K562 (cell line): ENCODE measurements around the gene FOXI1. TPM values are rescaled to one million over a fixed set of nuclear protein-coding genes. Genes with fewer than 3 reads are reported as not detected.

ENCODE experiments used
- ATAC-seq: fragments of 200-7000 bp; cut with Tn5 transposase; 3 replicates; pipeline ENCODE4 v1.9.1; 2020; ENCODE audit warnings: moderate library complexity
- BruUV-seq: library from RNA; stranded (reverse); fragments of 400-500 nt; replicated peaks from 2 replicates; lab custom pipeline; 2021; lab: Mats Ljungman, UMichigan
- CTCF ChIA-PET: fragments of 300-600 bp; formaldehyde crosslinking; extraction: SDS; loops from one replicate; lab custom pipeline; 2021; ENCODE audit warnings: low intra/inter-chr PET ratio; lab: Yijun Ruan, JAX
- POLR2A ChIA-PET: fragments of 300-600, 350-650 bp; sonication (Branson Sonifier 250); formaldehyde crosslinking; extraction: SDS; loops from one replicate; lab custom pipeline; 2021; ENCODE audit warnings: antibody characterized with exemption, inconsistent platforms; lab: Yijun Ruan, JAX
- DNase-seq, 4 experiments: peaks; one replicate each; pipeline versions ENCODE4 v3.0.0 to v3.0.0-alpha.2; 2011 to 2018; ENCODE audit warnings: low spot score in 3 of 4, mixed read lengths in 3 of 4; ENCODE audit errors: extremely low read depth in 1 of 4
- FAIRE-seq: peaks from 2 replicates; lab custom pipeline; 2011; peaks lifted over from hg19 to GRCh38; lab: Jason Lieb, UNC
- H2AFZ ChIP-seq: 2 replicates; pipeline ENCODE4 v1.6.0; 2011; ENCODE audit warnings: low read depth, low read length, control low read depth, inconsistent platforms
- H3K27ac ChIP-seq: fragments of 200-600 bp; 3 replicates; pipeline ENCODE4 v1.8.0; 2011; ENCODE audit warnings: low read depth, mild to moderate bottlenecking, control low read depth, inconsistent platforms, low read length, moderate library complexity, mixed read lengths; ENCODE audit errors: extremely low read depth
- H3K27me3 ChIP-seq, 2 experiments: fragments of 300-600 bp in 1 of 2; 2 replicates in 1 of 2; 3 replicates in 1 of 2; pipeline versions ENCODE4 v1.6.0 to v1.8.0; 2011; ENCODE audit warnings: inconsistent platforms in 2 of 2, low read length in 2 of 2, mild to moderate bottlenecking in 1 of 2, mixed read lengths in 1 of 2, moderate library complexity in 1 of 2; ENCODE audit not compliant: control insufficient read depth in 2 of 2, insufficient read depth in 2 of 2
- H3K36me3 ChIP-seq: fragments of 300-600 bp; 3 replicates; pipeline ENCODE4 v1.8.0; 2011; ENCODE audit warnings: mild to moderate bottlenecking, low read length, inconsistent platforms; ENCODE audit not compliant: control insufficient read depth, insufficient read depth
- H3K4me1 ChIP-seq, 2 experiments: fragments of 200-600 bp in 1 of 2; replicated peaks in 1 of 2; 2 replicates in 1 of 2; 3 replicates in 1 of 2; pipeline versions ENCODE4 v1.5.1 to v1.8.0; 2011; ENCODE audit warnings: inconsistent platforms in 2 of 2, low read length in 2 of 2, mild to moderate bottlenecking in 1 of 2, mixed read lengths in 1 of 2, moderate library complexity in 1 of 2; ENCODE audit not compliant: control insufficient read depth in 2 of 2, insufficient read depth in 2 of 2
- H3K4me2 ChIP-seq: 2 replicates; pipeline ENCODE4 v1.6.1; 2011; ENCODE audit warnings: low read length, control low read depth, inconsistent platforms, mixed read lengths; ENCODE audit not compliant: insufficient read depth
- H3K4me3 ChIP-seq: fragments of 200-600 bp; sonication (generic), shearing (Covaris generic); 2 replicates; pipeline ENCODE4 v1.5.1; 2016; ENCODE audit warnings: control low read depth, inconsistent platforms
- H3K79me2 ChIP-seq: fragments of 200-600 bp; 3 replicates; pipeline ENCODE4 v1.8.0; 2011; ENCODE audit warnings: low read length, inconsistent platforms; ENCODE audit not compliant: control insufficient read depth, insufficient read depth
- H3K9ac ChIP-seq, 2 experiments: 2 replicates each; pipeline versions ENCODE4 v1.6.0 to v1.6.1; 2011; ENCODE audit warnings: low read depth in 2 of 2, low read length in 2 of 2, control low read depth in 1 of 2, inconsistent platforms in 1 of 2, mild to moderate bottlenecking in 1 of 2, mixed read lengths in 1 of 2; ENCODE audit not compliant: insufficient read depth in 1 of 2
- H3K9me1 ChIP-seq: one replicate; pipeline ENCODE4 v1.6.0; 2011; ENCODE audit warnings: inconsistent platforms, mild to moderate bottlenecking, low read length, moderate library complexity; ENCODE audit not compliant: control insufficient read depth, insufficient read depth
- H3K9me3 ChIP-seq: replicated peaks from 2 replicates; pipeline ENCODE4 v1.5.1; 2011; ENCODE audit warnings: low read depth, low read length, inconsistent platforms; ENCODE audit not compliant: control insufficient read depth, insufficient read depth
- H4K20me1 ChIP-seq: replicated peaks from 2 replicates; pipeline ENCODE4 v1.6.1; 2011; ENCODE audit warnings: low read length, inconsistent platforms, mixed read lengths; ENCODE audit not compliant: control insufficient read depth, insufficient read depth
- ATF2 ChIP-seq: sonication (generic); formaldehyde crosslinking; IDR thresholded peaks from 2 replicates; pipeline ENCODE4 v1.8.1; 2022; ENCODE audit warnings: missing genetic modification reagents
- BRCA1 ChIP-seq, 2 experiments: fragments of 450-650 bp in 1 of 2; sonication (generic) in 1 of 2; formaldehyde crosslinking in 1 of 2; IDR thresholded peaks; 2 replicates each; pipeline versions ENCODE4 v1.5.0 to v1.6.1; 2017 to 2020; ENCODE audit warnings: mild to moderate bottlenecking in 1 of 2, missing genetic modification reagents in 1 of 2
- CBX8 ChIP-seq: fragments of 200-600 bp; sonication (generic); IDR thresholded peaks from 2 replicates; pipeline ENCODE4 v1.6.1; 2012; ENCODE audit warnings: borderline replicate concordance, mixed run types, low read depth, mild to moderate bottlenecking, moderate library complexity, mixed read lengths, low read length, control low read depth, inconsistent platforms; ENCODE audit not compliant: poor library complexity, severe bottlenecking; ENCODE audit errors: extremely low read depth
- HSF4 ChIP-seq: fragments of 250-450 bp; sonication (Bioruptor Pico); IDR thresholded peaks from 2 replicates; pipeline ENCODE4 v2.1.2; 2022; ENCODE audit warnings: mild to moderate bottlenecking, moderate library complexity, borderline replicate concordance
- KLF6 ChIP-seq: fragments of 250-450 bp; sonication (Bioruptor Pico); IDR thresholded peaks from 2 replicates; pipeline ENCODE4 v1.4.0; 2020; ENCODE audit warnings: mild to moderate bottlenecking, moderate library complexity, borderline replicate concordance
- PKNOX1 ChIP-seq: fragments of 450-650 bp; IDR thresholded peaks from 2 replicates; pipeline ENCODE4 v1.6.1; 2016
- RBM25 ChIP-seq: fragments of 200-400 bp; formaldehyde crosslinking; IDR thresholded peaks from 2 replicates; pipeline ENCODE4 v1.6.1; 2018; ENCODE audit warnings: low read length, low read depth, moderate library complexity; ENCODE audit not compliant: severe bottlenecking
- SUPT5H ChIP-seq: fragments of 450-650 bp; IDR thresholded peaks from 2 replicates; pipeline ENCODE4 v1.6.1; 2016
- ZNF3 ChIP-seq: fragments of 250-450 bp; sonication (Bioruptor Pico); IDR thresholded peaks from 2 replicates; pipeline ENCODE4 v1.5.0; 2021; ENCODE audit warnings: mild to moderate bottlenecking, moderate library complexity
- ZNF311 ChIP-seq: fragments of 250-450 bp; sonication (Bioruptor Pico); IDR thresholded peaks from 2 replicates; pipeline ENCODE4 v1.4.0; 2020; ENCODE audit warnings: mild to moderate bottlenecking, moderate library complexity
- ZNF584 ChIP-seq: fragments of 200-800 bp; sonication (Bioruptor generic); IDR thresholded peaks from 2 replicates; pipeline ENCODE4 v1.6.1; 2016; ENCODE audit warnings: low read depth, mild to moderate bottlenecking, missing genetic modification characterization, missing compliant biosample characterization
- WGBS: fragments of 100-300 bp; shearing (Covaris generic); methylation state at CpG from one replicate; pipeline ENCODE4 v1.1.6; 2016; ENCODE audit warnings: low coverage, mixed read lengths; ENCODE audit not compliant: insufficient coverage; ENCODE audit errors: missing lambda C conversion rate; 5-methylcytosine and 5-hydroxymethylcytosine counted together
- in situ Hi-C: fragments of 300-500 bp; cut with MboI; formaldehyde crosslinking; loops from 4 replicates; pipeline ENCODE4 v1.15.0; 2018; ENCODE audit warnings: inconsistent platforms, mixed read lengths
- intact Hi-C: fragments of 100-400 bp; cut with micrococcal nuclease; formaldehyde crosslinking; loops from 2 replicates; pipeline ENCODE4 v1.14.2; 2022
- polyA plus RNA-seq, 8 experiments: library from polyadenylated mRNA; depleted of rRNA in 4 of 8; stranded (reverse) in 5 of 8; unstranded in 3 of 8; fragments of >200 nt; fragmentation: Nextera tagmentation in 2 of 8; fragmentation: Illumina TruSeq in 1 of 8; extraction: Ambion mirVana in 2 of 8; extraction: Trizol in 1 of 8; gene quantifications; 2 replicates each; pipeline versions ENCODE4 v1.2.1 to v1.2.3, GENCODE V29; 2011 to 2014; ENCODE audit warnings: inconsistent platforms in 1 of 8, missing spikeins in 1 of 8
- total RNA-seq, 7 experiments: library from RNA; depleted of rRNA in 6 of 7; stranded (reverse); fragments of >200 nt in 6 of 7; fragmentation: Illumina TruSeq in 2 of 7; extraction: Trizol in 2 of 7; gene quantifications; 2 replicates each; pipeline versions ENCODE4 v1.2.1 to v1.2.3, GENCODE V29; 2011 to 2021; ENCODE audit warnings: low replicate concordance in 1 of 7
- TF ChIP-seq, protein P1 (sequence below): fragments of 150-350 bp; conservative IDR thresholded peaks from 2 replicates; pipeline ENCODE4 v1.6.1; 2014; ENCODE audit warnings: low read length
- TF ChIP-seq, protein P2 (sequence below): fragments of 250-450 bp; sonication (Bioruptor Pico); IDR thresholded peaks from 2 replicates; pipeline ENCODE4 v1.8.0; 2022; ENCODE audit warnings: inconsistent platforms, mild to moderate bottlenecking, moderate library complexity, borderline replicate concordance

Gene FOXI1
- total and polyA plus RNA-seq, 9 of the 15 experiments (the other 6 are each of a cell fraction or from before 2014, with no cell fraction given) = not detected

- Histone ChIP-seq H3K79me2 (no peaks in the 10 kb centered on the region), H3K9me3 (no peaks in the 10 kb centered on the region), H3K36me3 (no peaks in the 10 kb centered on the region), H3K27ac (no peak overlapping the region), H3K4me1 (peaks cover 0 to 3% of the 10 kb centered on the region in 2 experiments; a peak in 1 of 5 replicates), H3K27me3 (peaks cover 0 to 50% of the 10 kb centered on the region in 2 experiments; a peak in 3 of 5 replicates), H3K4me2 (no peak overlapping the region), H4K20me1 (peaks cover 28% of the 10 kb centered on the region), H3K4me3 (no peak overlapping the region), H3K9me1 (no peaks in the 10 kb centered on the region), H2AFZ (no peak overlapping the region), H3K9ac (no peak overlapping the region)
- DNase-seq = no peak
- TF ChIP-seq, protein P1, sequence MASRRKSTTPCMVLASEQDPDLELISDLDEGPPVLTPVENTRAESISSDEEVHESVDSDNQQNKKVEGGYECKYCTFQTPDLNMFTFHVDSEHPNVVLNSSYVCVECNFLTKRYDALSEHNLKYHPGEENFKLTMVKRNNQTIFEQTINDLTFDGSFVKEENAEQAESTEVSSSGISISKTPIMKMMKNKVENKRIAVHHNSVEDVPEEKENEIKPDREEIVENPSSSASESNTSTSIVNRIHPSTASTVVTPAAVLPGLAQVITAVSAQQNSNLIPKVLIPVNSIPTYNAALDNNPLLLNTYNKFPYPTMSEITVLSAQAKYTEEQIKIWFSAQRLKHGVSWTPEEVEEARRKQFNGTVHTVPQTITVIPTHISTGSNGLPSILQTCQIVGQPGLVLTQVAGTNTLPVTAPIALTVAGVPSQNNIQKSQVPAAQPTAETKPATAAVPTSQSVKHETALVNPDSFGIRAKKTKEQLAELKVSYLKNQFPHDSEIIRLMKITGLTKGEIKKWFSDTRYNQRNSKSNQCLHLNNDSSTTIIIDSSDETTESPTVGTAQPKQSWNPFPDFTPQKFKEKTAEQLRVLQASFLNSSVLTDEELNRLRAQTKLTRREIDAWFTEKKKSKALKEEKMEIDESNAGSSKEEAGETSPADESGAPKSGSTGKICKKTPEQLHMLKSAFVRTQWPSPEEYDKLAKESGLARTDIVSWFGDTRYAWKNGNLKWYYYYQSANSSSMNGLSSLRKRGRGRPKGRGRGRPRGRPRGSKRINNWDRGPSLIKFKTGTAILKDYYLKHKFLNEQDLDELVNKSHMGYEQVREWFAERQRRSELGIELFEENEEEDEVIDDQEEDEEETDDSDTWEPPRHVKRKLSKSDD = no peak
- no peak for TF ChIP-seq ATF2 (CRISPR knock-in tag)
- no peak for TF ChIP-seq ZNF311 (CRISPR knock-in tag)
- no peak for TF ChIP-seq ZNF584 (CRISPR knock-in tag)
- TF ChIP-seq ZNF3 (CRISPR knock-in tag) = no peak
- TF ChIP-seq KLF6 (CRISPR knock-in tag) = no peak
- TF ChIP-seq CBX8 = no peak
- no peak for TF ChIP-seq BRCA1 (IDR thresholded peaks at IDR 0.05)
- TF ChIP-seq BRCA1 (CRISPR knock-in tag; IDR thresholded peaks at IDR 0.05) = no peak
- TF ChIP-seq PKNOX1 = no peak
- no peak for TF ChIP-seq RBM25
- TF ChIP-seq, protein P2, sequence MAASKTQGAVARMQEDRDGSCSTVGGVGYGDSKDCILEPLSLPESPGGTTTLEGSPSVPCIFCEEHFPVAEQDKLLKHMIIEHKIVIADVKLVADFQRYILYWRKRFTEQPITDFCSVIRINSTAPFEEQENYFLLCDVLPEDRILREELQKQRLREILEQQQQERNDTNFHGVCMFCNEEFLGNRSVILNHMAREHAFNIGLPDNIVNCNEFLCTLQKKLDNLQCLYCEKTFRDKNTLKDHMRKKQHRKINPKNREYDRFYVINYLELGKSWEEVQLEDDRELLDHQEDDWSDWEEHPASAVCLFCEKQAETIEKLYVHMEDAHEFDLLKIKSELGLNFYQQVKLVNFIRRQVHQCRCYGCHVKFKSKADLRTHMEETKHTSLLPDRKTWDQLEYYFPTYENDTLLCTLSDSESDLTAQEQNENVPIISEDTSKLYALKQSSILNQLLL = no peak
- no peak for TF ChIP-seq HSF4 (CRISPR knock-in tag)
- no peak for TF ChIP-seq SUPT5H
- intact Hi-C loops = loop anchor here (10.0 kb wide), 1 partner anchor 521 kb away; no protein-coding TSS in a partner anchor
- POLR2A ChIA-PET = interaction anchor here (1.1 kb wide), 1 partner anchor 11 kb away, joined by 3 read pairs; no protein-coding TSS in a partner anchor
- CTCF ChIA-PET = no interaction called here
- no TSS peak for BruUV-seq
- ATAC-seq = no peak
- WGBS = 0% methylated on average over 3 of the region's 6 CpGs
- FAIRE-seq = no peak
- in situ Hi-C loops = no loop called here
Observed at GRCh38 chr5:170104299-170104698, 1.4 kb upstream of the FOXI1 start.
